Common myeloid progenitor, CD34-positive (primary cell): ENCODE measurements around the gene ARHGAP10.
A peak's percentile ranks its signal among the peaks of the same experiment; 100 is the strongest.

Source experiments
- CTCF ChIA-PET: fragments of 350-600 bp; sonication (Branson Sonifier 250); formaldehyde crosslinking; loops from one replicate; lab custom pipeline; 2021; ENCODE audit warnings: antibody characterized with exemption; lab: Charles Lee
- POLR2A ChIA-PET: fragments of 350-600 bp; sonication (Branson Sonifier 250); formaldehyde crosslinking; loops from one replicate; lab custom pipeline; 2021; ENCODE audit warnings: antibody characterized with exemption; lab: Charles Lee
- DNase-seq, 3 donors: peaks; one replicate each; pipeline versions ENCODE4 v3.0.0 to v3.0.0-alpha.2; 2013
- H3K27ac ChIP-seq, 2 experiments: 1 replicate in 1 of 2; 2 replicates in 1 of 2; pipeline ENCODE4 v1.7.0; 2013; ENCODE audit warnings: inconsistent platforms in 2 of 2, low read length in 2 of 2, mild to moderate bottlenecking in 2 of 2, low read depth in 1 of 2, moderate library complexity in 1 of 2; ENCODE audit not compliant: severe bottlenecking in 2 of 2, insufficient read depth in 1 of 2, poor library complexity in 1 of 2
- H3K27me3 ChIP-seq, 5 experiments: replicated peaks in 2 of 5; 1 replicate in 3 of 5; 2 replicates in 2 of 5; pipeline versions ENCODE4 v1.6.1 to v1.7.0; 2013; ENCODE audit warnings: low read length in 4 of 5, mild to moderate bottlenecking in 2 of 5, moderate library complexity in 2 of 5, inconsistent platforms in 1 of 5; ENCODE audit not compliant: insufficient read depth in 5 of 5, control insufficient read depth in 4 of 5
- H3K36me3 ChIP-seq, 4 experiments: 1 replicate in 2 of 4; 2 replicates in 2 of 4; pipeline versions ENCODE4 v1.6.1 to v1.7.0; 2013; ENCODE audit warnings: low read length in 3 of 4, control low read depth in 1 of 4, mild to moderate bottlenecking in 1 of 4; ENCODE audit not compliant: control insufficient read depth in 4 of 4, insufficient read depth in 4 of 4
- H3K4me1 ChIP-seq, 4 experiments: 1 replicate in 3 of 4; 2 replicates in 1 of 4; pipeline versions ENCODE4 v1.6.1 to v1.7.1; 2013; ENCODE audit warnings: low read length in 3 of 4, mild to moderate bottlenecking in 3 of 4, control low read depth in 1 of 4, inconsistent platforms in 1 of 4, moderate library complexity in 1 of 4; ENCODE audit not compliant: control insufficient read depth in 4 of 4, insufficient read depth in 4 of 4; ENCODE audit errors: control extremely low read depth in 1 of 4
- H3K4me3 ChIP-seq, 7 experiments: 1 replicate in 4 of 7; 2 replicates in 3 of 7; pipeline versions ENCODE4 v1.5.1 to v1.7.0; 2013; ENCODE audit warnings: mild to moderate bottlenecking in 7 of 7, low read length in 6 of 7, moderate library complexity in 6 of 7, inconsistent platforms in 2 of 7, low read depth in 2 of 7, control low read depth in 1 of 7; ENCODE audit not compliant: insufficient read depth in 4 of 7, control insufficient read depth in 1 of 7; ENCODE audit errors: extremely low read depth in 1 of 7
- H3K9me3 ChIP-seq, 5 experiments: 1 replicate in 4 of 5; 2 replicates in 1 of 5; pipeline versions ENCODE4 v1.6.1 to v1.7.1; 2013; ENCODE audit warnings: low read length in 4 of 5, mild to moderate bottlenecking in 2 of 5, inconsistent platforms in 1 of 5, low read depth in 1 of 5, moderate library complexity in 1 of 5; ENCODE audit not compliant: control insufficient read depth in 4 of 5, insufficient read depth in 2 of 5; ENCODE audit errors: control extremely low read depth in 1 of 5
- WGBS: methylation state at CpG from one replicate; pipeline ENCODE4 v1.1.5; 2013; ENCODE audit not compliant: insufficient coverage; 5-methylcytosine and 5-hydroxymethylcytosine counted together

ARHGAP10 gene

DNA sequence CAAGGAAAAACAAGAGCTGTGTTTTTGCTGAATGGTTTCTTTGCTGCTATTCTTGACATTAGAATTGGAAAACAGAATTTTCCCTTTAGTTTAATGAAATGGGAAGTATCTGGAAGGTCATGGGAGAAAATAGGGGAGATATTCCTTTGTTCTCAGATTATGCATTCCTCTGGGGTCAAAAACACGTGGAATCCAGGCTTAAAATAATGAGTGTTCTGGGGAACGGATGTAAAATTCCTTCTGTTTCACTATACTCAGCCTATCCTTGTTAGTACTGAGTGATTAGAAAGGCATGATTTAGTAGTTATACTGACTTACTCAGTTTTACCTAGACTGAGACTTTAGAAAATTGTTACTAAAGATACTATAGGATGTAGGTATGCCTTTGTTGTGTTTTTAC lies 107.3 kb downstream of the ARHGAP10 start:
- no peak overlapping the region for H3K27ac ChIP-seq
- H3K36me3 ChIP-seq = peaks cover 0 to 4% (median 0%) of the 10 kb centered on the region in 4 experiments
- DNase-seq = no peak
- H3K4me3 ChIP-seq = no peak overlapping the region
- H3K27me3 ChIP-seq = no peaks in the 10 kb centered on the region
- H3K9me3 ChIP-seq = no peaks in the 10 kb centered on the region
- CTCF ChIA-PET = interaction anchor here (0.7 to 3.0 kb wide), 4 partner anchors 10 to 28 kb away, joined by 3 to 11 read pairs (median 4); no protein-coding TSS in a partner anchor
- POLR2A ChIA-PET = no interaction called here
- peaks cover 0 to 11% (median 0%) of the 10 kb centered on the region in 4 experiments for H3K4me1 ChIP-seq
- 100% methylated on average over 1 of the region's 2 CpGs for WGBS

DNA sequence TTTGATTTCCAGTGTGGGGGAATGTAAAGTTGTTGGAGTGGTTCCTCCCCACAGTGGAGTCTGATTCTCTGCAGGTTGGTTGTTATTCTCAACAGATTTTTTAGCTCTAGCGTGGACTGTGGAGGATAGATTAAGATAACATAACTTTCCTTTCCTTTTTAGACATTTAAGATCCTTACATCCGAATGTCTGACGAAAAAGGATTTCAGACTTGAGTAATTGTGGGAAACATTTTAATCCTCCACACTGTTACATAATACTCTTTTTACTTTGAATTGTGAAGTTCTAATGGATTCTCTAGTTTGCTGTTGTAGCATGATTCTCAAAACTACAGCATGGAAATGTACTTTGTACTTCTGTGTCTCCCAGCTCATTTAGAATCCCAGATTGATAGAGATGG lies 107.8 kb downstream of the ARHGAP10 start:
- peaks cover 0 to 4% (median 0%) of the 10 kb centered on the region in 4 experiments for H3K36me3 ChIP-seq
- WGBS = no CpG with 5 or more reads among the region's 3 CpGs
- no peak overlapping the region for H3K4me3 ChIP-seq
- no peak for DNase-seq
- peaks cover 0 to 11% (median 0%) of the 10 kb centered on the region in 4 experiments for H3K4me1 ChIP-seq
- no peaks in the 10 kb centered on the region for H3K27me3 ChIP-seq
- no peaks in the 10 kb centered on the region for H3K9me3 ChIP-seq
- H3K27ac ChIP-seq = no peak overlapping the region
- CTCF ChIA-PET = interaction anchor here (0.7 to 3.0 kb wide), 4 partner anchors 10 to 28 kb away, joined by 3 to 11 read pairs (median 4); no protein-coding TSS in a partner anchor
- POLR2A ChIA-PET = no interaction called here

DNA sequence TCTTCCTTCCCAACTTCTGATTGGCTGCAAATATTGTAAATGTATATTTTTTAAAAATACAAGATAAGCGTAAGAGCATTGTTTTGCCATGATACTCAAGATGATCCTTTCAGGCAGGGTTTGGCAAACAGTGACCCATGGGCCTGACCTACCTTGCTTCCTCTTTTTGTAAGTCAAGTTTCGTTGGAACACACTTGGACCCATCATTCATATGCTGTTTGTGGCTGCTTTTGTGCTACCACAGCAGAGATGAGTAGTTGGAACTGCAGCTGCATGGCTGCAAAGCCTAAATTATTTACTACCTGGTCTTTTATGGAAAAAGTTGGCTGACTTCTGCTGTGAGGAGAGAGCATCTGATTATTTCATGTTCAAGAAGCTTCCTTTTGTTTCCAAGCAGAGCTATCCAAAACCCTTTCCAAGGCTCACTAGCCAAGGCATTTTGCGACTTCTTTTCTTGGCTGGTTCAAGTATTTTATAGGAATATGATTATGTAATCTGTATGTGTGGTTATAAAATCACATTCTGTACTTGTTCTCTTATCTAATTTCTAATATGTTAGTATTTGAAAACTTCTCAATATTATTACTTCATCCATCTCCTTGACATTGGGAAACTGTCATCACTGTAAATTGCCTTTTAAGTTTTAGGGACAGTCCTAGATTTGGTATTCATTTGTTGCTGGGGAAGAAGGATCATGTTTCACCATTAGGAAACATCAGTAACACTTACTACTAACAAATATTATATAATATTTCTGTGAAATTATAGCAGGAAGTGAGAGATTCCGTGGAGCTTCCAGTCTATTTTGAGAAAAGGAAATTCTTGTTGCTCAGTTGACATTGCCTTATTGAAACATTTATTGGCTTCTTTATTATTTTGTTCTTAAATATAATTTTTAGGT lies 109.2 kb downstream of the ARHGAP10 start:
- POLR2A ChIA-PET = interaction anchor here (0.6 kb wide), 1 partner anchor 39 kb away, joined by 3 read pairs; no protein-coding TSS in a partner anchor
- no peak overlapping the region for H3K27ac ChIP-seq
- peaks cover 0 to 11% (median 0%) of the 10 kb centered on the region in 4 experiments for H3K4me1 ChIP-seq
- H3K36me3 ChIP-seq = peaks cover 0 to 4% (median 0%) of the 10 kb centered on the region in 4 experiments
- CTCF ChIA-PET = interaction anchor here (1.3 to 3.0 kb wide), 4 partner anchors 8 to 134 kb away, joined by 3 to 11 read pairs (median 6); no protein-coding TSS in a partner anchor
- H3K9me3 ChIP-seq = no peaks in the 10 kb centered on the region
- no peaks in the 10 kb centered on the region for H3K27me3 ChIP-seq
- WGBS = 50% methylated on average over 2 of the region's 4 CpGs
- no peak overlapping the region for H3K4me3 ChIP-seq
- DNase-seq = peak in 2 of 3 donors; percentile 20

DNA sequence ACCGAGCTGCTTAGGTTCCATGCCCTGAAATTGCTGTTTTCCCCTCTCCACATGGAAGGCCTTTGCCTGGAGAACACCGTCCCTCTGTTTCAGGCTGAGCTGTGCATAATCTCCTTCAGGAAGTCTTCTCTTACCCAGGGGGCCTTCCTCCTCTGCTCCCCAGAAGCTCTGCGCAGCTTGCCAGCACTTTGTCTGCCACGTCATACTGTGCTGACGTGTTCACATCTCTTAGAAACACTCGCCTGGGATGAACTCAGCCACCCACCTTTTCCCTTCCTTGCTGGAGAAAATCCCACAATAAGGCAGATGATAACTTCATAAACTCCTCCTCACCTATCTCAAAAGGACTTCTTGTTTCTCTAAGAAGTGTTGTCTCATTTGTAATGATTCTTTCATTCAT lies 110.7 kb downstream of the ARHGAP10 start:
- DNase-seq = no peak
- Histone ChIP-seq H3K9me3 (no peaks in the 10 kb centered on the region), H3K27ac (no peak overlapping the region), H3K27me3 (no peaks in the 10 kb centered on the region), H3K4me1 (peaks cover 0 to 11% (median 0%) of the 10 kb centered on the region in 4 experiments), H3K4me3 (no peak overlapping the region), H3K36me3 (peaks cover 0 to 4% (median 0%) of the 10 kb centered on the region in 4 experiments)
- ChIA-PET POLR2A (no interaction called here), CTCF (interaction anchor here (1.2 to 3.0 kb wide), 3 partner anchors 18 to 25 kb away, joined by 3 to 11 read pairs (median 3); no protein-coding TSS in a partner anchor)
- 96% methylated on average over 6 of the region's 6 CpGs for WGBS

DNA sequence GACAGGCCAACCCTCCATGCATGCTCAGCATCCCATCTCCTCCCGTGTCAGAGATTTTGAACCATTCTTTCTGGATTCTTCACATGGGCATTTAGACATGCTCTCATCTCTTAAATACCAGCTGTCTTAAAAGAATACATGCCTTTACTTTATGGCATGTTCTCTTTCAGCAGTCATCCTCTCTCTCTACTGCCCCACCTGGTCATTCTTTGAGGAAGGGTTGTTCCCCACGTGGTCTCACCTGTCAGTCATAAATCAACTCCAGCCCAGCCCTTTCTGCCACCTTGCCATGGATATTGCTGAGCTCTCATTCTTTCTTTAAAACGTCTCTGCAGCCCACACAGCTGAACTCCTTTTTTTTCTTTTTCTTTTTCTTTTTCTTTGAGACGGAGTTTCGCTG lies 111.3 kb downstream of the ARHGAP10 start:
- H3K36me3 ChIP-seq = peaks cover 0 to 4% (median 0%) of the 10 kb centered on the region in 4 experiments
- CTCF ChIA-PET = interaction anchor here (0.8 to 1.4 kb wide), 5 partner anchors 18 to 32 kb away, joined by 3 read pairs; no protein-coding TSS in a partner anchor
- H3K27ac ChIP-seq = no peak overlapping the region
- peaks cover 0 to 11% (median 0%) of the 10 kb centered on the region in 4 experiments for H3K4me1 ChIP-seq
- H3K9me3 ChIP-seq = no peaks in the 10 kb centered on the region
- 77% methylated on average over 5 of the region's 5 CpGs for WGBS
- peak in 2 of 3 donors; percentile 56 to 62 for DNase-seq
- POLR2A ChIA-PET = no interaction called here
- H3K4me3 ChIP-seq = no peak overlapping the region
- H3K27me3 ChIP-seq = no peaks in the 10 kb centered on the region

DNA sequence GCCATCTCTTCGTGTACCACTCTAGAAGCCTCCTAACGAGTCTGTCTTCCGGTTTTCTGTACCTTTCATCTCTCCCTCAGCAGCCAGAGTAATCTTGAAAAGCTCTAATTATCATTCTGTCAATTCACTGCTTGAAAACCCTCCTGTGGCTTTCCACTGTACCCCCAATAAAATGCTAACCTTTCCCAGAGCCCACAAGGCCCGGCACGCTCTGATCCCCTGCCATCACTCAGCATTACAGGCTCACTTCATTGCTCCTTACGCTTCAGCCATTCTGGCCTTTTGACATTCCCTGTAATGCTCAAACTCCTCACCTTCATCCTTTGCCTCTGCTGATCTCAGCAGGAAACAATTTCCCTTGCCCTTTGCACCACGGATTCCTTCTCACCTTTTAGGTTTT lies 112.9 kb downstream of the ARHGAP10 start:
- 95% methylated on average over 7 of the region's 7 CpGs for WGBS
- Histone ChIP-seq H3K36me3 (peaks cover 0 to 7% (median 0%) of the 10 kb centered on the region in 4 experiments), H3K4me3 (no peak overlapping the region), H3K27ac (no peak overlapping the region), H3K9me3 (no peaks in the 10 kb centered on the region), H3K27me3 (no peaks in the 10 kb centered on the region), H3K4me1 (peaks cover 0 to 11% (median 0%) of the 10 kb centered on the region in 4 experiments)
- ChIA-PET CTCF (interaction anchor here (0.6 to 1.4 kb wide), 2 partner anchors 32 to 211 kb away, joined by 3 read pairs; no protein-coding TSS in a partner anchor), POLR2A (interaction anchor here (0.7 kb wide), 1 partner anchor 19 kb away, joined by 3 read pairs; no protein-coding TSS in a partner anchor)
- no peak for DNase-seq
